Mesothelial cell of epicardium (in vitro differentiated cells): ENCODE results near the gene ZDHHC20. TPM values are rescaled to one million over a fixed set of nuclear protein-coding genes. Genes with fewer than 3 reads are reported as not detected.

ENCODE experiments used
- DNase-seq, 2 experiments: peaks; one replicate each; pipeline ENCODE4 v3.0.0; 2021; ENCODE audit warnings: low spot score in 2 of 2; ENCODE audit not compliant: unreplicated experiment in 2 of 2
- H3K27ac Mint-ChIP-seq: 2 replicates; pipeline ENCODE4 v1.8.0; 2021; ENCODE audit warnings: mixed read lengths
- H3K27me3 Mint-ChIP-seq: 2 replicates; pipeline ENCODE4 v1.8.0; 2021; ENCODE audit warnings: low read depth, mixed read lengths
- H3K36me3 Mint-ChIP-seq: 2 replicates; pipeline ENCODE4 v1.8.0; 2021; ENCODE audit warnings: mixed read lengths
- H3K4me1 Mint-ChIP-seq: 2 replicates; pipeline ENCODE4 v1.8.0; 2021; ENCODE audit warnings: mixed read lengths
- H3K4me3 Mint-ChIP-seq: 2 replicates; pipeline ENCODE4 v1.8.0; 2021; ENCODE audit warnings: mild to moderate bottlenecking, moderate library complexity, mixed read lengths
- H3K9me3 Mint-ChIP-seq: 2 replicates; pipeline ENCODE4 v1.8.0; 2021; ENCODE audit warnings: mixed read lengths
- CTCF ChIP-seq: fragments of 200-600 bp; sonication (generic); IDR thresholded peaks from one replicate; pipeline ENCODE4 v1.5.0; 2021; ENCODE audit warnings: antibody characterized with exemption; ENCODE audit not compliant: unreplicated experiment
- total RNA-seq: library from RNA; stranded (reverse); gene quantifications from 3 replicates; pipeline ENCODE4 v1.2.1, GENCODE V29; 2021

ZDHHC20 gene
- total RNA-seq, 1 donor from 2014 or later, result 66.8 TPM

GRCh38 chr13:21481359-21481758, 22.3 kb upstream of the ZDHHC20 start:
- peaks cover 4% of the 10 kb centered on the region for H3K36me3 Mint-ChIP-seq
- H3K4me3 Mint-ChIP-seq, result no peak overlapping the region
- H3K4me1 Mint-ChIP-seq, result peaks cover 7% of the 10 kb centered on the region
- no peak for DNase-seq
- peaks cover 13% of the 10 kb centered on the region for H3K9me3 Mint-ChIP-seq
- TF ChIP-seq CTCF, result no peak
- H3K27ac Mint-ChIP-seq, result no peak overlapping the region
- H3K27me3 Mint-ChIP-seq, result peaks cover 5% of the 10 kb centered on the region

GRCh38 chr13:21478881-21479808, 20.0 kb upstream of the ZDHHC20 start:
- Mint-ChIP-seq H3K4me1 (peaks cover 19% of the 10 kb centered on the region), H3K9me3 (peaks cover 2% of the 10 kb centered on the region), H3K4me3 (peak overlapping the region; percentile 28), H3K36me3 (no peaks in the 10 kb centered on the region), H3K27ac (no peak overlapping the region), H3K27me3 (peaks cover 5% of the 10 kb centered on the region)
- no peak for DNase-seq
- TF ChIP-seq CTCF, result peak; percentile 57

- Mint-ChIP-seq H3K36me3 (no peaks in the 10 kb centered on the region), H3K4me1 (peaks cover 19% of the 10 kb centered on the region), H3K9me3 (peaks cover 6% of the 10 kb centered on the region), H3K27me3 (peaks cover 5% of the 10 kb centered on the region), H3K27ac (peak overlapping the region; percentile 40), H3K4me3 (peak overlapping the region; percentile 53)
- peak; percentile 78 for TF ChIP-seq CTCF
- DNase-seq, result peak; percentile 59 to 76
These were observed 17.9 kb upstream of the ZDHHC20 start for GRCh38 chr13:21476893-21477472.

- Mint-ChIP-seq H3K36me3 (peaks cover 8% of the 10 kb centered on the region), H3K4me3 (no peak overlapping the region), H3K27ac (peak overlapping the region; percentile 7), H3K27me3 (no peaks in the 10 kb centered on the region), H3K9me3 (peaks cover 19% of the 10 kb centered on the region), H3K4me1 (peaks cover 19% of the 10 kb centered on the region)
- DNase-seq, result no peak
- no peak for TF ChIP-seq CTCF
These were observed 16.0 kb upstream of the ZDHHC20 start for GRCh38 chr13:21475115-21475514.

- Mint-ChIP-seq H3K9me3 (peaks cover 27% of the 10 kb centered on the region), H3K4me1 (peaks cover 16% of the 10 kb centered on the region), H3K4me3 (no peak overlapping the region), H3K36me3 (peaks cover 15% of the 10 kb centered on the region), H3K27me3 (no peaks in the 10 kb centered on the region), H3K27ac (no peak overlapping the region)
- DNase-seq, result no peak
- no peak for TF ChIP-seq CTCF
These were observed 11.7 kb upstream of the ZDHHC20 start for GRCh38 chr13:21470785-21471184.
